GM23338 (cell line): Measurements from ENCODE around the gene PPM1L. TPM values are rescaled to one million over a fixed set of nuclear protein-coding genes. Genes with fewer than 3 reads are reported as not detected.

Experiments
- ATAC-seq: fragments of 200-7000 bp; cut with Tn5 transposase; 3 replicates; pipeline ENCODE4 v1.9.1; 2020
- DNase-seq: peaks from one replicate; pipeline ENCODE4 v3.0.0-alpha.2; 2015; ENCODE audit warnings: low spot score
- H2AFZ ChIP-seq: fragments of 200-600 bp; sonication (generic); 2 replicates; pipeline ENCODE4 v1.8.0; 2016; ENCODE audit warnings: antibody characterized with exemption, mild to moderate bottlenecking, moderate library complexity
- H3F3A ChIP-seq: fragments of 200-600 bp; sonication (generic); replicated peaks from 2 replicates; pipeline ENCODE4 v1.8.0; 2017; ENCODE audit warnings: antibody characterized with exemption, mixed run types, low read depth
- H3K27ac ChIP-seq: fragments of 200-600 bp; sonication (generic); 2 replicates; pipeline ENCODE4 v1.6.1; 2016; ENCODE audit warnings: low read depth
- H3K27me3 ChIP-seq: fragments of 200-600 bp; sonication (generic); 2 replicates; pipeline ENCODE4 v1.8.0; 2016; ENCODE audit warnings: mild to moderate bottlenecking, mixed run types, moderate library complexity; ENCODE audit not compliant: insufficient read depth
- H3K36me3 ChIP-seq: fragments of 200-600 bp; sonication (generic); 2 replicates; pipeline ENCODE4 v1.8.0; 2016; ENCODE audit warnings: mild to moderate bottlenecking; ENCODE audit not compliant: insufficient read depth
- H3K4me1 ChIP-seq: fragments of 200-600 bp; sonication (generic); 2 replicates; pipeline ENCODE4 v1.8.0; 2016; ENCODE audit warnings: mild to moderate bottlenecking, moderate library complexity; ENCODE audit not compliant: insufficient read depth
- H3K4me2 ChIP-seq: fragments of 200-600 bp; sonication (generic); 2 replicates; pipeline ENCODE4 v1.7.1; 2017; ENCODE audit warnings: mixed run types
- H3K4me3 ChIP-seq: fragments of 200-600 bp; sonication (generic); 2 replicates; pipeline ENCODE4 v1.6.1; 2016; ENCODE audit warnings: mixed run types
- H3K79me2 ChIP-seq: fragments of 200-600 bp; sonication (generic); replicated peaks from 2 replicates; pipeline ENCODE4 v1.8.0; 2017; ENCODE audit warnings: mild to moderate bottlenecking; ENCODE audit not compliant: insufficient read depth
- H3K9me2 ChIP-seq: fragments of 200-600 bp; sonication (generic); 2 replicates; pipeline ENCODE4 v1.8.0; 2017; ENCODE audit not compliant: insufficient read depth
- H4K20me1 ChIP-seq: fragments of 200-600 bp; sonication (generic); replicated peaks from 2 replicates; pipeline ENCODE4 v1.8.0; 2017; ENCODE audit warnings: mild to moderate bottlenecking; ENCODE audit not compliant: insufficient read depth
- H3K27ac Mint-ChIP-seq: 2 replicates; pipeline ENCODE4 v1.8.0; 2020; ENCODE audit warnings: inconsistent platforms, mild to moderate bottlenecking, moderate library complexity, mixed read lengths
- H3K27me3 Mint-ChIP-seq: 3 replicates; pipeline ENCODE4 v1.8.0; 2022; ENCODE audit warnings: low read depth, mild to moderate bottlenecking, moderate library complexity, mixed read lengths, inconsistent platforms; ENCODE audit not compliant: insufficient read depth, poor library complexity
- H3K36me3 Mint-ChIP-seq: 3 replicates; pipeline ENCODE4 v1.8.0; 2021; ENCODE audit warnings: low read depth, mild to moderate bottlenecking, inconsistent platforms, moderate library complexity, mixed read lengths
- H3K4me1 Mint-ChIP-seq: 3 replicates; pipeline ENCODE4 v1.8.0; 2020; ENCODE audit warnings: mild to moderate bottlenecking, inconsistent platforms, mixed read lengths
- H3K4me3 Mint-ChIP-seq: 3 replicates; pipeline ENCODE4 v1.8.0; 2021; ENCODE audit warnings: moderate library complexity, mild to moderate bottlenecking, inconsistent platforms, mixed read lengths
- H3K9me3 Mint-ChIP-seq: 3 replicates; pipeline ENCODE4 v1.8.0; 2020; ENCODE audit warnings: moderate library complexity, mild to moderate bottlenecking, inconsistent platforms, mixed read lengths
- CREB1 ChIP-seq: fragments of 250-450 bp; sonication (Bioruptor Pico); IDR thresholded peaks from 2 replicates; pipeline ENCODE4 v1.5.0; 2020; ENCODE audit warnings: low read depth, mild to moderate bottlenecking, moderate library complexity
- CTCF ChIP-seq, 2 experiments: fragments of 200-600 bp in 1 of 2; sonication (generic) in 1 of 2; conservative IDR thresholded peaks; 2 replicates each; pipeline versions ENCODE4 v1.5.1 to v1.6.1; 2016 to 2017; ENCODE audit warnings: antibody characterized with exemption in 2 of 2, low read depth in 2 of 2, mild to moderate bottlenecking in 2 of 2, moderate library complexity in 1 of 2
- EZH2phosphoT487 ChIP-seq: fragments of 200-600 bp; sonication (generic); IDR thresholded peaks from one replicate; pipeline ENCODE4 v1.8.1; 2018; ENCODE audit warnings: antibody characterized with exemption; ENCODE audit not compliant: unreplicated experiment
- JUNB ChIP-seq: IDR thresholded peaks from one replicate; pipeline ENCODE4 v1.6.1; 2016; ENCODE audit warnings: antibody characterized with exemption; ENCODE audit not compliant: unreplicated experiment
- ZNF114 ChIP-seq: fragments of 250-450 bp; sonication (Bioruptor Pico); IDR thresholded peaks from 2 replicates; pipeline ENCODE4 v1.5.0; 2020; ENCODE audit warnings: mild to moderate bottlenecking, moderate library complexity
- ZNF331 ChIP-seq: fragments of 250-450 bp; sonication (Bioruptor Pico); IDR thresholded peaks from 2 replicates; pipeline ENCODE4 v1.5.0; 2020; ENCODE audit warnings: low read depth, mild to moderate bottlenecking, moderate library complexity
- ZNF462 ChIP-seq: fragments of 250-450 bp; sonication (Bioruptor Pico); IDR thresholded peaks from 2 replicates; pipeline ENCODE4 v1.5.0; 2020; ENCODE audit warnings: mild to moderate bottlenecking, moderate library complexity
- polyA plus RNA-seq: library from polyadenylated mRNA; unstranded; fragments of >200 nt; fragmentation: Nextera tagmentation; extraction: Ambion mirVana; gene quantifications from 2 replicates; pipeline ENCODE4 v1.2.1, GENCODE V29; 2016
- total RNA-seq: library from RNA; depleted of rRNA; stranded (reverse); fragments of >200 nt; shearing (Covaris generic); gene quantifications from 2 replicates; pipeline ENCODE4 v1.2.3, GENCODE V29; 2014

PPM1L gene
- total and polyA plus RNA-seq, 2 experiments from 2014 or later, result 3.9 to 26.4 TPM

- Histone ChIP-seq H3F3A (no peaks in the 10 kb centered on the region), H3K4me2 (no peak overlapping the region), H3K4me1 (peaks cover 9% of the 10 kb centered on the region; the same call in 1 of the 2 replicates), H3K4me3 (no peak overlapping the region), H3K9me2 (no peaks in the 10 kb centered on the region), H3K27me3 (no peaks in the 10 kb centered on the region), H3K79me2 (no peaks in the 10 kb centered on the region), H3K36me3 (no peaks in the 10 kb centered on the region), H3K27ac (no peak overlapping the region), H4K20me1 (no peaks in the 10 kb centered on the region), H2AFZ (no peak overlapping the region)
- peaks cover 24% of the 10 kb centered on the region; the same call in 2 of the 3 replicates for H3K4me1 Mint-ChIP-seq
- H3K36me3 Mint-ChIP-seq, result peaks cover 29% of the 10 kb centered on the region; the same call in 2 of the 3 replicates
- no peak for TF ChIP-seq ZNF331 (CRISPR knock-in tag)
- no peak for TF ChIP-seq CREB1 (CRISPR knock-in tag)
- no peak for TF ChIP-seq ZNF114 (CRISPR knock-in tag)
- TF ChIP-seq CTCF (conservative IDR thresholded peaks at IDR 0.05; ENCODE audit: low read depth in 2 of 2), result no peak
- TF ChIP-seq EZH2phosphoT487, result no peak
- no peak for TF ChIP-seq JUNB
- TF ChIP-seq ZNF462 (CRISPR knock-in tag), result no peak
- no peak overlapping the region for H3K27ac Mint-ChIP-seq
- peaks cover 22% of the 10 kb centered on the region for H3K9me3 Mint-ChIP-seq
- H3K27me3 Mint-ChIP-seq, result peaks cover 4% of the 10 kb centered on the region
- no peak overlapping the region for H3K4me3 Mint-ChIP-seq
- DNase-seq (no peak), ATAC-seq (no peak)
Observed at GRCh38 chr3:160981217-160981938, 225.3 kb downstream of the PPM1L start.
